Aortic smooth muscle cell (primary cell): ENCODE results near the gene AKR1D1. TPM values are rescaled to one million over a fixed set of nuclear protein-coding genes. Genes with fewer than 3 reads are reported as not detected.

Experiments used
- total RNA-seq: library from RNA; depleted of rRNA; stranded (reverse); fragments of >200 nt; gene quantifications from 2 replicates; pipeline ENCODE4 v1.2.3, GENCODE V29; 2014

Gene AKR1D1
- total RNA-seq: not detected in 2 replicates

GRCh38 chr7:138076196-138076595 is at the start of gene AKR1D1:
Gene AKR1D1, plus strand, starts transcription at chr7:138076459. Its CDS starts 60 bp downstream, at chr7:138076519.

Other genes with a start within 250 kb of the AKR1D1 start
- 3.9 and 5.3 TPM in 2 replicates for gene DGKI, start 229.5 kb upstream of the AKR1D1 start, total RNA-seq
- 29.7 and 41.2 TPM in 2 replicates for gene CREB3L2, start 74.4 kb upstream of the AKR1D1 start, total RNA-seq